ENCODE results near the gene CTXND1. TPM values are rescaled to one million over a fixed set of nuclear protein-coding genes. Genes with fewer than 3 reads are reported as not detected.

Gene CTXND1
- total RNA-seq, 1 experiment from 2014 or later = 0.04 TPM

DNA sequence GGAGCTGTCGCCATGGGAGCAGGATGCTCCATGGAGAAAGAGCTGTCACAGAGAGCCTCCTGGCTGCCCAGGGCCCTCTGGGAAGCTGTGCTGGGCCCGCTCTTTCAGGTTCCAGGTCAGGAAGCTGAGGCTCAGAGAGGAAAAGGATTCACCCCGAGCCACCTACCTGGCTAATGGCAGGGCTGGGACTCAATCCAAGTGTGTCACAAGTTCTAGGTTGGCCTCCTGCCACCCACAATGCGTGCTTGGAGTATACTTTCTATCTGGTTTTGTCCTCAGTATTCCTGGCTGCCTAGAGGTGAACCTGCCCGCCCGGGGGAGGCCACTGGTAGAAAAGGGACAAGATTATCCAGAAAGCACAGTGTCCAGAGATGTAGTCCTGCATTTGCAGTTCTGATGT is 75.6 kb downstream of the CTXND1 start (continued):
- TF ChIP-seq, protein P1, sequence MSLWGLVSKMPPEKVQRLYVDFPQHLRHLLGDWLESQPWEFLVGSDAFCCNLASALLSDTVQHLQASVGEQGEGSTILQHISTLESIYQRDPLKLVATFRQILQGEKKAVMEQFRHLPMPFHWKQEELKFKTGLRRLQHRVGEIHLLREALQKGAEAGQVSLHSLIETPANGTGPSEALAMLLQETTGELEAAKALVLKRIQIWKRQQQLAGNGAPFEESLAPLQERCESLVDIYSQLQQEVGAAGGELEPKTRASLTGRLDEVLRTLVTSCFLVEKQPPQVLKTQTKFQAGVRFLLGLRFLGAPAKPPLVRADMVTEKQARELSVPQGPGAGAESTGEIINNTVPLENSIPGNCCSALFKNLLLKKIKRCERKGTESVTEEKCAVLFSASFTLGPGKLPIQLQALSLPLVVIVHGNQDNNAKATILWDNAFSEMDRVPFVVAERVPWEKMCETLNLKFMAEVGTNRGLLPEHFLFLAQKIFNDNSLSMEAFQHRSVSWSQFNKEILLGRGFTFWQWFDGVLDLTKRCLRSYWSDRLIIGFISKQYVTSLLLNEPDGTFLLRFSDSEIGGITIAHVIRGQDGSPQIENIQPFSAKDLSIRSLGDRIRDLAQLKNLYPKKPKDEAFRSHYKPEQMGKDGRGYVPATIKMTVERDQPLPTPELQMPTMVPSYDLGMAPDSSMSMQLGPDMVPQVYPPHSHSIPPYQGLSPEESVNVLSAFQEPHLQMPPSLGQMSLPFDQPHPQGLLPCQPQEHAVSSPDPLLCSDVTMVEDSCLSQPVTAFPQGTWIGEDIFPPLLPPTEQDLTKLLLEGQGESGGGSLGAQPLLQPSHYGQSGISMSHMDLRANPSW (CRISPR knock-in tag; conservative IDR thresholded peaks at IDR 0.05; ENCODE audit: low read depth) = no peak
- TF ChIP-seq, protein P2, sequence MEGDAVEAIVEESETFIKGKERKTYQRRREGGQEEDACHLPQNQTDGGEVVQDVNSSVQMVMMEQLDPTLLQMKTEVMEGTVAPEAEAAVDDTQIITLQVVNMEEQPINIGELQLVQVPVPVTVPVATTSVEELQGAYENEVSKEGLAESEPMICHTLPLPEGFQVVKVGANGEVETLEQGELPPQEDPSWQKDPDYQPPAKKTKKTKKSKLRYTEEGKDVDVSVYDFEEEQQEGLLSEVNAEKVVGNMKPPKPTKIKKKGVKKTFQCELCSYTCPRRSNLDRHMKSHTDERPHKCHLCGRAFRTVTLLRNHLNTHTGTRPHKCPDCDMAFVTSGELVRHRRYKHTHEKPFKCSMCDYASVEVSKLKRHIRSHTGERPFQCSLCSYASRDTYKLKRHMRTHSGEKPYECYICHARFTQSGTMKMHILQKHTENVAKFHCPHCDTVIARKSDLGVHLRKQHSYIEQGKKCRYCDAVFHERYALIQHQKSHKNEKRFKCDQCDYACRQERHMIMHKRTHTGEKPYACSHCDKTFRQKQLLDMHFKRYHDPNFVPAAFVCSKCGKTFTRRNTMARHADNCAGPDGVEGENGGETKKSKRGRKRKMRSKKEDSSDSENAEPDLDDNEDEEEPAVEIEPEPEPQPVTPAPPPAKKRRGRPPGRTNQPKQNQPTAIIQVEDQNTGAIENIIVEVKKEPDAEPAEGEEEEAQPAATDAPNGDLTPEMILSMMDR (IDR thresholded peaks at IDR 0.05) = no peak
- TF ChIP-seq, protein P3, sequence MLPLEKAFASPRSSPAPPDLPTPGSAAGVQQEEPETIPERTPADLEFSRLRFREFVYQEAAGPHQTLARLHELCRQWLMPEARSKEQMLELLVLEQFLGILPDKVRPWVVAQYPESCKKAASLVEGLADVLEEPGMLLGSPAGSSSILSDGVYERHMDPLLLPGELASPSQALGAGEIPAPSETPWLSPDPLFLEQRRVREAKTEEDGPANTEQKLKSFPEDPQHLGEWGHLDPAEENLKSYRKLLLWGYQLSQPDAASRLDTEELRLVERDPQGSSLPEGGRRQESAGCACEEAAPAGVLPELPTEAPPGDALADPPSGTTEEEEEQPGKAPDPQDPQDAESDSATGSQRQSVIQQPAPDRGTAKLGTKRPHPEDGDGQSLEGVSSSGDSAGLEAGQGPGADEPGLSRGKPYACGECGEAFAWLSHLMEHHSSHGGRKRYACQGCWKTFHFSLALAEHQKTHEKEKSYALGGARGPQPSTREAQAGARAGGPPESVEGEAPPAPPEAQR (CRISPR knock-in tag; IDR thresholded peaks at IDR 0.05) = no peak
- TF ChIP-seq, protein P4, sequence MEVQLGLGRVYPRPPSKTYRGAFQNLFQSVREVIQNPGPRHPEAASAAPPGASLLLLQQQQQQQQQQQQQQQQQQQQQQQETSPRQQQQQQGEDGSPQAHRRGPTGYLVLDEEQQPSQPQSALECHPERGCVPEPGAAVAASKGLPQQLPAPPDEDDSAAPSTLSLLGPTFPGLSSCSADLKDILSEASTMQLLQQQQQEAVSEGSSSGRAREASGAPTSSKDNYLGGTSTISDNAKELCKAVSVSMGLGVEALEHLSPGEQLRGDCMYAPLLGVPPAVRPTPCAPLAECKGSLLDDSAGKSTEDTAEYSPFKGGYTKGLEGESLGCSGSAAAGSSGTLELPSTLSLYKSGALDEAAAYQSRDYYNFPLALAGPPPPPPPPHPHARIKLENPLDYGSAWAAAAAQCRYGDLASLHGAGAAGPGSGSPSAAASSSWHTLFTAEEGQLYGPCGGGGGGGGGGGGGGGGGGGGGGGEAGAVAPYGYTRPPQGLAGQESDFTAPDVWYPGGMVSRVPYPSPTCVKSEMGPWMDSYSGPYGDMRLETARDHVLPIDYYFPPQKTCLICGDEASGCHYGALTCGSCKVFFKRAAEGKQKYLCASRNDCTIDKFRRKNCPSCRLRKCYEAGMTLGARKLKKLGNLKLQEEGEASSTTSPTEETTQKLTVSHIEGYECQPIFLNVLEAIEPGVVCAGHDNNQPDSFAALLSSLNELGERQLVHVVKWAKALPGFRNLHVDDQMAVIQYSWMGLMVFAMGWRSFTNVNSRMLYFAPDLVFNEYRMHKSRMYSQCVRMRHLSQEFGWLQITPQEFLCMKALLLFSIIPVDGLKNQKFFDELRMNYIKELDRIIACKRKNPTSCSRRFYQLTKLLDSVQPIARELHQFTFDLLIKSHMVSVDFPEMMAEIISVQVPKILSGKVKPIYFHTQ (CRISPR knock-in tag; IDR thresholded peaks at IDR 0.05) = no peak
- TF ChIP-seq GABPB1 (CRISPR knock-in tag; IDR thresholded peaks at IDR 0.05) (no peak), MXD4 (CRISPR knock-in tag; IDR thresholded peaks at IDR 0.05; ENCODE audit: borderline replicate concordance) (no peak), ZNF138 (CRISPR knock-in tag; conservative IDR thresholded peaks at IDR 0.05) (no peak), ZNF416 (CRISPR knock-in tag; IDR thresholded peaks at IDR 0.05) (no peak), ZBTB21 (CRISPR knock-in tag; IDR thresholded peaks at IDR 0.05; ENCODE audit: borderline replicate concordance) (no peak)
- TF ChIP-seq, protein P5, sequence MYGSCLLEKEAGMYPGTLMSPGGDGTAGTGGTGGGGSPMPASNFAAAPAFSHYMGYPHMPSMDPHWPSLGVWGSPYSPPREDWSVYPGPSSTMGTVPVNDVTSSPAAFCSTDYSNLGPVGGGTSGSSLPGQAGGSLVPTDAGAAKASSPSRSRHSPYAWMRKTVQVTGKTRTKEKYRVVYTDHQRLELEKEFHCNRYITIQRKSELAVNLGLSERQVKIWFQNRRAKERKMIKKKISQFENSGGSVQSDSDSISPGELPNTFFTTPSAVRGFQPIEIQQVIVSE (CRISPR knock-in tag; IDR thresholded peaks at IDR 0.05; ENCODE audit: borderline replicate concordance) = no peak
- TF ChIP-seq, protein P6, sequence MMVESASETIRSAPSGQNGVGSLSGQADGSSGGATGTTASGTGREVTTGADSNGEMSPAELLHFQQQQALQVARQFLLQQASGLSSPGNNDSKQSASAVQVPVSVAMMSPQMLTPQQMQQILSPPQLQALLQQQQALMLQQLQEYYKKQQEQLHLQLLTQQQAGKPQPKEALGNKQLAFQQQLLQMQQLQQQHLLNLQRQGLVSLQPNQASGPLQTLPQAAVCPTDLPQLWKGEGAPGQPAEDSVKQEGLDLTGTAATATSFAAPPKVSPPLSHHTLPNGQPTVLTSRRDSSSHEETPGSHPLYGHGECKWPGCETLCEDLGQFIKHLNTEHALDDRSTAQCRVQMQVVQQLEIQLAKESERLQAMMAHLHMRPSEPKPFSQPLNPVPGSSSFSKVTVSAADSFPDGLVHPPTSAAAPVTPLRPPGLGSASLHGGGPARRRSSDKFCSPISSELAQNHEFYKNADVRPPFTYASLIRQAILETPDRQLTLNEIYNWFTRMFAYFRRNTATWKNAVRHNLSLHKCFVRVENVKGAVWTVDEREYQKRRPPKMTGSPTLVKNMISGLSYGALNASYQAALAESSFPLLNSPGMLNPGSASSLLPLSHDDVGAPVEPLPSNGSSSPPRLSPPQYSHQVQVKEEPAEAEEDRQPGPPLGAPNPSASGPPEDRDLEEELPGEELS (CRISPR knock-in tag; IDR thresholded peaks at IDR 0.05) = no peak

DNA sequence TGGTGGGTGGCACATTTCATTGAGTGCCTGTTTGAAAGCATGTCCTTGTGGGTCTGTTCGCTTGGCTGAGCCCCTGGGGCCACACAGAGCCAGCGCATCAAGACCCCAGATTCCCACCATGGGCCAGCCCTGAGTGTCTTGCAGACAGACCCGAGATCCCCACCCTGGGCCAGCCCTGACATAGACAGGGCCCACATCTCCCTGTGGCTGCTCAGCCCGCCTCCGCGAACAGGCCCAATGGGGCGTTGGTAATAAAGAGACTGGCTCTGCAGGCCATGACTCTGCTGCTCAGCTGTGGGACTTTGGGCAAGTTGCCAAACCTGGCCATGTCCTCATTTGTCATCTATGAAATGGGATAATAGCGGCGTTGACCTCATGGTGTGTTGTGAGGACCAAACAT is 76.6 kb downstream of the CTXND1 start:
- H3K4me3 Mint-ChIP-seq = no peak overlapping the region
- DNase-seq (ENCODE audit: low spot score) (no peak), ATAC-seq (no peak)
- H3K36me3 Mint-ChIP-seq = peaks cover 14% of the 10 kb centered on the region
- H3K27me3 Mint-ChIP-seq (ENCODE audit: low read depth) = no peaks in the 10 kb centered on the region
- H3K27ac Mint-ChIP-seq = no peak overlapping the region; the same call in 1 of the 2 replicates
- peaks cover 4% of the 10 kb centered on the region for H3K9me3 Mint-ChIP-seq
- POLR2A ChIA-PET = no interaction called here
- TF ChIP-seq ATF1 (CRISPR knock-in tag; IDR thresholded peaks at IDR 0.05) = no peak
- no peak for TF ChIP-seq CREM (CRISPR knock-in tag; IDR thresholded peaks at IDR 0.05)
- TF ChIP-seq, protein P7, sequence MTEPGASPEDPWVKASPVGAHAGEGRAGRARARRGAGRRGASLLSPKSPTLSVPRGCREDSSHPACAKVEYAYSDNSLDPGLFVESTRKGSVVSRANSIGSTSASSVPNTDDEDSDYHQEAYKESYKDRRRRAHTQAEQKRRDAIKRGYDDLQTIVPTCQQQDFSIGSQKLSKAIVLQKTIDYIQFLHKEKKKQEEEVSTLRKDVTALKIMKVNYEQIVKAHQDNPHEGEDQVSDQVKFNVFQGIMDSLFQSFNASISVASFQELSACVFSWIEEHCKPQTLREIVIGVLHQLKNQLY (CRISPR knock-in tag; IDR thresholded peaks at IDR 0.05) = no peak
- TF ChIP-seq, protein P8, sequence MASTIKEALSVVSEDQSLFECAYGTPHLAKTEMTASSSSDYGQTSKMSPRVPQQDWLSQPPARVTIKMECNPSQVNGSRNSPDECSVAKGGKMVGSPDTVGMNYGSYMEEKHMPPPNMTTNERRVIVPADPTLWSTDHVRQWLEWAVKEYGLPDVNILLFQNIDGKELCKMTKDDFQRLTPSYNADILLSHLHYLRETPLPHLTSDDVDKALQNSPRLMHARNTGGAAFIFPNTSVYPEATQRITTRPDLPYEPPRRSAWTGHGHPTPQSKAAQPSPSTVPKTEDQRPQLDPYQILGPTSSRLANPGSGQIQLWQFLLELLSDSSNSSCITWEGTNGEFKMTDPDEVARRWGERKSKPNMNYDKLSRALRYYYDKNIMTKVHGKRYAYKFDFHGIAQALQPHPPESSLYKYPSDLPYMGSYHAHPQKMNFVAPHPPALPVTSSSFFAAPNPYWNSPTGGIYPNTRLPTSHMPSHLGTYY (CRISPR knock-in tag; IDR thresholded peaks at IDR 0.05) = no peak
- TF ChIP-seq, protein P9, sequence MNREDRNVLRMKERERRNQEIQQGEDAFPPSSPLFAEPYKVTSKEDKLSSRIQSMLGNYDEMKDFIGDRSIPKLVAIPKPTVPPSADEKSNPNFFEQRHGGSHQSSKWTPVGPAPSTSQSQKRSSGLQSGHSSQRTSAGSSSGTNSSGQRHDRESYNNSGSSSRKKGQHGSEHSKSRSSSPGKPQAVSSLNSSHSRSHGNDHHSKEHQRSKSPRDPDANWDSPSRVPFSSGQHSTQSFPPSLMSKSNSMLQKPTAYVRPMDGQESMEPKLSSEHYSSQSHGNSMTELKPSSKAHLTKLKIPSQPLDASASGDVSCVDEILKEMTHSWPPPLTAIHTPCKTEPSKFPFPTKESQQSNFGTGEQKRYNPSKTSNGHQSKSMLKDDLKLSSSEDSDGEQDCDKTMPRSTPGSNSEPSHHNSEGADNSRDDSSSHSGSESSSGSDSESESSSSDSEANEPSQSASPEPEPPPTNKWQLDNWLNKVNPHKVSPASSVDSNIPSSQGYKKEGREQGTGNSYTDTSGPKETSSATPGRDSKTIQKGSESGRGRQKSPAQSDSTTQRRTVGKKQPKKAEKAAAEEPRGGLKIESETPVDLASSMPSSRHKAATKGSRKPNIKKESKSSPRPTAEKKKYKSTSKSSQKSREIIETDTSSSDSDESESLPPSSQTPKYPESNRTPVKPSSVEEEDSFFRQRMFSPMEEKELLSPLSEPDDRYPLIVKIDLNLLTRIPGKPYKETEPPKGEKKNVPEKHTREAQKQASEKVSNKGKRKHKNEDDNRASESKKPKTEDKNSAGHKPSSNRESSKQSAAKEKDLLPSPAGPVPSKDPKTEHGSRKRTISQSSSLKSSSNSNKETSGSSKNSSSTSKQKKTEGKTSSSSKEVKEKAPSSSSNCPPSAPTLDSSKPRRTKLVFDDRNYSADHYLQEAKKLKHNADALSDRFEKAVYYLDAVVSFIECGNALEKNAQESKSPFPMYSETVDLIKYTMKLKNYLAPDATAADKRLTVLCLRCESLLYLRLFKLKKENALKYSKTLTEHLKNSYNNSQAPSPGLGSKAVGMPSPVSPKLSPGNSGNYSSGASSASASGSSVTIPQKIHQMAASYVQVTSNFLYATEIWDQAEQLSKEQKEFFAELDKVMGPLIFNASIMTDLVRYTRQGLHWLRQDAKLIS (CRISPR knock-in tag; IDR thresholded peaks at IDR 0.05; ENCODE audit: borderline replicate concordance) = no peak
- no peak for TF ChIP-seq NR2C2 (CRISPR knock-in tag; IDR thresholded peaks at IDR 0.05)
- no peak for TF ChIP-seq PRRX2 (CRISPR knock-in tag; IDR thresholded peaks at IDR 0.05)
- no peak for TF ChIP-seq SP1 (CRISPR knock-in tag; conservative IDR thresholded peaks at IDR 0.05)
- TF ChIP-seq GABPB1 (CRISPR knock-in tag; IDR thresholded peaks at IDR 0.05) = no peak
- CTCF ChIA-PET = no interaction called here
- no peaks in the 10 kb centered on the region for H3K4me1 Mint-ChIP-seq

All from WTC11 (cell line).